ENCODE measurements around the gene RTEL1. TPM values are rescaled to one million over a fixed set of nuclear protein-coding genes. Genes with fewer than 3 reads are reported as not detected.

RTEL1 gene
- polyA plus RNA-seq, 3 donors = 1.0 to 15.5 (median 4.8) TPM

DNA sequence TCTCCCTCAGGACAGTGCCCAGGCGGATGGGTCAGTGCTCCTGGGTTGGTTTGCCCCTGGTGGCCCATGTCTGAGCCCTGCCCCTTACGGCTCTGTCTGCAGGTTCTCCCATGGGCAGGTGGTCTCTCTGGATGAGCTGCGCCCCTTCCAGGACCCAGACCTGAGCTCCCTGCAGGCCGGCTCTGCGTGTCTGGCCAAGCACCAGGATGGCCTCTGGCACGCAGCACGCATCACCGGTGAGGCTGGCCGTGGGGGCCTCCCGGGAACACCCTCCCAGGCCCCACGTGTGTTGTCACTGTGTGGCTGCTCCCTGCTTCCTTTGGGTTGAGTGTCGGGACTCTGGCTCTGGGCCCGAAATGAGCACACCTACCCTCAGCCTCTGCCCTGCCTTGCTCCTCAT, 75.0 kb downstream of the RTEL1 start:
- Histone ChIP-seq H4K20me1 (ENCODE audit: insufficient read depth, low read length) (peaks cover 94% of the 10 kb centered on the region), H3K4me2 (replicated peaks; ENCODE audit: extremely low read depth, low read length, poor library complexity, severe bottlenecking) (no peak overlapping the region), H3K9ac (ENCODE audit: insufficient read depth, low read length, poor library complexity, severe bottlenecking) (no peak overlapping the region), H3K4me1 (ENCODE audit: control insufficient read depth in 1 of 2, insufficient read depth in 2 of 2, low read length in 2 of 2) (peaks cover 11 to 28% of the 10 kb centered on the region in 2 donors), H2AFZ (ENCODE audit: insufficient read depth, low read depth, low read length, poor library complexity, severe bottlenecking) (no peak overlapping the region), H3K36me3 (replicated peaks in 1 of 2; ENCODE audit: control insufficient read depth in 1 of 2, insufficient read depth in 2 of 2, low read length in 2 of 2) (peaks cover 35 to 73% of the 10 kb centered on the region in 2 donors), H3K4me3 (replicated peaks in 1 of 3; ENCODE audit: low read depth in 2 of 3, low read length in 3 of 3) (no peak overlapping the region), H3K27ac (ENCODE audit: low read depth in 1 of 2, low read length in 2 of 2) (no peak overlapping the region), H3K27me3 (ENCODE audit: control insufficient read depth in 2 of 2, insufficient read depth in 2 of 2, low read length in 2 of 2) (peaks cover 6 to 20% of the 10 kb centered on the region in 2 donors), H3K9me3 (replicated peaks in 1 of 2; ENCODE audit: control insufficient read depth in 1 of 2, insufficient read depth in 1 of 2, low read length in 2 of 2) (no peaks in the 10 kb centered on the region), H3K79me2 (ENCODE audit: insufficient read depth, low read length) (peaks cover 26% of the 10 kb centered on the region)
- DNase-seq = no peak
- peaks cover 25% of the 10 kb centered on the region for H3K4me1 Mint-ChIP-seq
- H3K27ac Mint-ChIP-seq = peak overlapping the region in 1 of 7 donors; percentile 63
- intact Hi-C loops (cut with micrococcal nuclease) = no loop called here
- 95% methylated on average over 13 of the region's 13 CpGs for WGBS (ENCODE audit: insufficient coverage)
- H3K36me3 Mint-ChIP-seq = peaks cover 20 to 47% of the 10 kb centered on the region in 2 donors
- H3K9me3 Mint-ChIP-seq = peaks cover 0 to 4% (median 0%) of the 10 kb centered on the region in 7 donors
- TF ChIP-seq, protein P1, sequence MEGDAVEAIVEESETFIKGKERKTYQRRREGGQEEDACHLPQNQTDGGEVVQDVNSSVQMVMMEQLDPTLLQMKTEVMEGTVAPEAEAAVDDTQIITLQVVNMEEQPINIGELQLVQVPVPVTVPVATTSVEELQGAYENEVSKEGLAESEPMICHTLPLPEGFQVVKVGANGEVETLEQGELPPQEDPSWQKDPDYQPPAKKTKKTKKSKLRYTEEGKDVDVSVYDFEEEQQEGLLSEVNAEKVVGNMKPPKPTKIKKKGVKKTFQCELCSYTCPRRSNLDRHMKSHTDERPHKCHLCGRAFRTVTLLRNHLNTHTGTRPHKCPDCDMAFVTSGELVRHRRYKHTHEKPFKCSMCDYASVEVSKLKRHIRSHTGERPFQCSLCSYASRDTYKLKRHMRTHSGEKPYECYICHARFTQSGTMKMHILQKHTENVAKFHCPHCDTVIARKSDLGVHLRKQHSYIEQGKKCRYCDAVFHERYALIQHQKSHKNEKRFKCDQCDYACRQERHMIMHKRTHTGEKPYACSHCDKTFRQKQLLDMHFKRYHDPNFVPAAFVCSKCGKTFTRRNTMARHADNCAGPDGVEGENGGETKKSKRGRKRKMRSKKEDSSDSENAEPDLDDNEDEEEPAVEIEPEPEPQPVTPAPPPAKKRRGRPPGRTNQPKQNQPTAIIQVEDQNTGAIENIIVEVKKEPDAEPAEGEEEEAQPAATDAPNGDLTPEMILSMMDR (IDR thresholded peaks at IDR 0.05) = no peak
- no peak overlapping the region for H3K4me3 Mint-ChIP-seq
- H3K27me3 Mint-ChIP-seq (ENCODE audit: low read depth in 3 of 3) = peaks cover 17 to 29% (median 20%) of the 10 kb centered on the region in 3 donors

DNA sequence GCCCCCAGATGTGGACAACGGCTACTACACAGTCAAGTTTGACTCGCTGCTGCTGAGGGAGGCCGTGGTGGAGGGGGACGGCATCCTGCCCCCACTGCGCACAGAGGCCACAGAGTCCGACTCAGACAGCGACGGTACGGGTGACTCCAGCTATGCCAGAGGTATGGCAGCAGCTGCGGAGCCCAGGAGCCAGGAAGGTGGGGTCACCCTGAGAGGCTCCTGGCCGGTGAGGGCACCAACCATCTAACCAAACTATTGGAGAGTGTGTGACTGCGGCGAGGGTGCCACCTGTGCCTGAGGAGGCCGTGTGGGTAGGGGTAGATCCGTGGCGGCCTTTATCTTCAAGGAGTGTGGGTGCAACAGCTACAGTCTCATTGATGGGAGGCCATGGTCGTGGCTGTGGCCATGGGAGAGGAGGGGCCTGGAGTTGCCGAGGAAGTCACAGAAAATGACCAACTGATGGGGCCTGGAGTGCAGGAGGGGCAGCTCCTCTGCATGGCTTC, 75.5 kb downstream of the RTEL1 start:
- DNase-seq = no peak
- Histone ChIP-seq H3K79me2 (ENCODE audit: insufficient read depth, low read length) (peaks cover 21% of the 10 kb centered on the region), H2AFZ (ENCODE audit: insufficient read depth, low read depth, low read length, poor library complexity, severe bottlenecking) (no peak overlapping the region), H3K9ac (ENCODE audit: insufficient read depth, low read length, poor library complexity, severe bottlenecking) (no peak overlapping the region), H3K4me3 (replicated peaks in 1 of 3; ENCODE audit: low read depth in 2 of 3, low read length in 3 of 3) (no peak overlapping the region), H3K9me3 (replicated peaks in 1 of 2; ENCODE audit: control insufficient read depth in 1 of 2, insufficient read depth in 1 of 2, low read length in 2 of 2) (no peaks in the 10 kb centered on the region), H3K4me1 (ENCODE audit: control insufficient read depth in 1 of 2, insufficient read depth in 2 of 2, low read length in 2 of 2) (peaks cover 17 to 33% of the 10 kb centered on the region in 2 donors), H3K27me3 (ENCODE audit: control insufficient read depth in 2 of 2, insufficient read depth in 2 of 2, low read length in 2 of 2) (peaks cover 8 to 25% of the 10 kb centered on the region in 2 donors), H3K27ac (ENCODE audit: low read depth in 1 of 2, low read length in 2 of 2) (no peak overlapping the region), H4K20me1 (ENCODE audit: insufficient read depth, low read length) (peaks cover 94% of the 10 kb centered on the region), H3K36me3 (replicated peaks in 1 of 2; ENCODE audit: control insufficient read depth in 1 of 2, insufficient read depth in 2 of 2, low read length in 2 of 2) (peaks cover 33 to 68% of the 10 kb centered on the region in 2 donors), H3K4me2 (replicated peaks; ENCODE audit: extremely low read depth, low read length, poor library complexity, severe bottlenecking) (no peak overlapping the region)
- H3K9me3 Mint-ChIP-seq = peaks cover 0 to 4% (median 0%) of the 10 kb centered on the region in 7 donors
- intact Hi-C loops (cut with micrococcal nuclease) = no loop called here
- H3K4me1 Mint-ChIP-seq = peaks cover 24% of the 10 kb centered on the region
- TF ChIP-seq, protein P1 (IDR thresholded peaks at IDR 0.05) = no peak
- peaks cover 15 to 42% of the 10 kb centered on the region in 2 donors for H3K36me3 Mint-ChIP-seq
- peak overlapping the region in 1 of 7 donors; percentile 63 for H3K27ac Mint-ChIP-seq
- no peak overlapping the region for H3K4me3 Mint-ChIP-seq
- H3K27me3 Mint-ChIP-seq (ENCODE audit: low read depth in 3 of 3) = peaks cover 17 to 34% (median 25%) of the 10 kb centered on the region in 3 donors
- WGBS (ENCODE audit: insufficient coverage) = 99% methylated on average over 8 of the region's 18 CpGs
